ENCODE measurements around the gene ADGRG3.
"Not testable (repeated sequence)": the region's sequence is repeated elsewhere in the genome, so short reads cannot be mapped to it uniquely, and the experiment has no call there.

Gene ADGRG3

GRCh38 chr16:57663917-57664661 is 4.0 kb upstream of the ADGRG3 start:
- no peak for DNase-seq

- no peak for DNase-seq
Observed at GRCh38 chr16:57664662-57665025, 3.5 kb upstream of the ADGRG3 start.

GRCh38 chr16:57665541-57665940 is 2.6 kb upstream of the ADGRG3 start:
- no peak for DNase-seq

GRCh38 chr16:57666353-57667047 is 1.6 kb upstream of the ADGRG3 start:
- no peak for DNase-seq

GRCh38 chr16:57667048-57667525 is 1.0 kb upstream of the ADGRG3 start:
- DNase-seq = no peak

- DNase-seq = no peak
Observed at GRCh38 chr16:57667526-57668262, 412 bp upstream of the ADGRG3 start.

- DNase-seq = no peak
Observed at GRCh38 chr16:57668630-57669475, 747 bp downstream of the ADGRG3 start.

GRCh38 chr16:57669476-57670162 is 1.5 kb downstream of the ADGRG3 start:
- no peak for DNase-seq

- DNase-seq = no peak
Observed at GRCh38 chr16:57670196-57670595, 2.1 kb downstream of the ADGRG3 start.

- not testable (repeated sequence) for DNase-seq
Observed at GRCh38 chr16:57671451-57671850, 3.3 kb downstream of the ADGRG3 start.

- DNase-seq = no peak
Observed at GRCh38 chr16:57672416-57672815, 4.3 kb downstream of the ADGRG3 start.

GRCh38 chr16:57672824-57673223 is 4.7 kb downstream of the ADGRG3 start:
- DNase-seq = no peak

- no peak for DNase-seq
Observed at GRCh38 chr16:57675741-57676551, 7.8 kb downstream of the ADGRG3 start.

GRCh38 chr16:57676553-57677085 is 8.5 kb downstream of the ADGRG3 start:
- DNase-seq = no peak

- no peak for DNase-seq
Observed at GRCh38 chr16:57677622-57678369, 9.7 kb downstream of the ADGRG3 start.

- no peak for DNase-seq
Observed at GRCh38 chr16:57679016-57679415, 10.9 kb downstream of the ADGRG3 start.

- DNase-seq = no peak
Observed at GRCh38 chr16:57679767-57680482, 11.8 kb downstream of the ADGRG3 start.

- DNase-seq = no peak
Observed at GRCh38 chr16:57680842-57681375, 12.8 kb downstream of the ADGRG3 start.

Data from T-helper 9 cell (primary cell).